ENCODE data around the gene IGF1R. TPM values are rescaled to one million over a fixed set of nuclear protein-coding genes. Genes with fewer than 3 reads are reported as not detected.

The IGF1R gene
- total RNA-seq, 1 donor from 2014 or later = 62.7 TPM

- no peak for DNase-seq (ENCODE audit: low read depth)
- no peak for TF ChIP-seq CTCF (IDR thresholded peaks at IDR 0.05; ENCODE audit: insufficient read depth, low read length, poor library complexity, severe bottlenecking)
- H3K4me3 ChIP-seq (ENCODE audit: low read depth, low read length) = no peak overlapping the region
Measured at GRCh38 chr15:98760112-98760826, 111.9 kb downstream of the IGF1R start.

DNA sequence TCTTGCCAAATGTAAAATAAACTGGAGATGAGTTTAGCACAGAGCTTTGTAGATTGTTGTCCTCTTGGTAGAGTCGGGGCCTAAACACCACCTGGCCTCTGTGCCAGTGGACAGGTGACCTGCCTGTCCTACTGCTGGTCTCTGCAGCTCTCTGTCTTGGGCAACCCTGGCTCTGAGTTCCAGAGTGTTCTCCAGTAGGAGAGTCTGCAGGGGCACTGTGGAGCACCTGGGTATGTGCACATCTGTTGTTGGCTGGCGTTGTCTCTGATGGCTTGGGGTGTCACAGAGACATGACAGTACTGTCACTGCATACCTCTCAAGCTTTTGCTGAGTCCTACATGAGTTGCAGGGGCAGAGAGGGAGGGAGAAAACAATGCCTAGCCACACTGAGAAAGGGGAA is 112.6 kb downstream of the IGF1R start:
- H3K27me3 ChIP-seq (ENCODE audit: control insufficient read depth, insufficient read depth, low read length) = no peaks in the 10 kb centered on the region
- H3K4me3 ChIP-seq (ENCODE audit: low read depth, low read length) = no peak overlapping the region
- TF ChIP-seq CTCF (IDR thresholded peaks at IDR 0.05; ENCODE audit: insufficient read depth, low read length, poor library complexity, severe bottlenecking) = no peak
- no peaks in the 10 kb centered on the region for H3K36me3 ChIP-seq (ENCODE audit: control insufficient read depth, insufficient read depth, low read length)
- no peak for DNase-seq (ENCODE audit: low read depth)

More at GRCh38 chr15:98760112-98760826, 111.9 kb downstream of the IGF1R start:
- H3K36me3 ChIP-seq (ENCODE audit: control insufficient read depth, insufficient read depth, low read length) = no peaks in the 10 kb centered on the region
- H3K27me3 ChIP-seq (ENCODE audit: control insufficient read depth, insufficient read depth, low read length) = no peaks in the 10 kb centered on the region

GRCh38 chr15:98763179-98763578 is 114.8 kb downstream of the IGF1R start:
- Histone ChIP-seq H3K4me3 (ENCODE audit: low read depth, low read length) (no peak overlapping the region), H3K36me3 (ENCODE audit: control insufficient read depth, insufficient read depth, low read length) (no peaks in the 10 kb centered on the region), H3K27me3 (ENCODE audit: control insufficient read depth, insufficient read depth, low read length) (no peaks in the 10 kb centered on the region)
- no peak for DNase-seq (ENCODE audit: low read depth)
- no peak for TF ChIP-seq CTCF (IDR thresholded peaks at IDR 0.05; ENCODE audit: insufficient read depth, low read length, poor library complexity, severe bottlenecking)

GRCh38 chr15:98764291-98764690 is 116.0 kb downstream of the IGF1R start:
- Histone ChIP-seq H3K27me3 (ENCODE audit: control insufficient read depth, insufficient read depth, low read length) (no peaks in the 10 kb centered on the region), H3K4me3 (ENCODE audit: low read depth, low read length) (no peak overlapping the region), H3K36me3 (ENCODE audit: control insufficient read depth, insufficient read depth, low read length) (no peaks in the 10 kb centered on the region)
- DNase-seq (ENCODE audit: low read depth) = no peak
- no peak for TF ChIP-seq CTCF (IDR thresholded peaks at IDR 0.05; ENCODE audit: insufficient read depth, low read length, poor library complexity, severe bottlenecking)

DNA sequence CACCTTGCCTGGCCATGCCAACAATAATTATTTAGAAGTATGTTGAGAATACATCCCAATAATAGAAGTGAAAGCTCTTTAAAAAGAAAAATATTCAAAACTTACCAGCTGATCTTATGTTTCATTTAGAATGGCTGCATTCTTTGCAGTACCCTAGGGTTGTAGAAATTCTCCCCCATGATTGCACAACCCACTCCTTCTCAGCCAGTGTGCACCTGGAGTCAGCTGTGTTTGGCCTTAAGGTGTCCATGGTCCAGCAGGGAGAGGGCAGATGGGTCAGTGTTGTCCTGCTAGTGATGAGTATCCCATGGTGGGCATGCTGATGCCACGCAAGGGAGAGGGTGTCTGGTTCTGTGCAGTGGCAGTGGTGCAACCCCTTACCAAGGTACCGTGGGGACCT is 117.3 kb downstream of the IGF1R start:
- no peaks in the 10 kb centered on the region for H3K27me3 ChIP-seq (ENCODE audit: control insufficient read depth, insufficient read depth, low read length)
- DNase-seq (ENCODE audit: low read depth) = no peak
- H3K4me3 ChIP-seq (ENCODE audit: low read depth, low read length) = no peak overlapping the region
- no peaks in the 10 kb centered on the region for H3K36me3 ChIP-seq (ENCODE audit: control insufficient read depth, insufficient read depth, low read length)
- TF ChIP-seq CTCF (IDR thresholded peaks at IDR 0.05; ENCODE audit: insufficient read depth, low read length, poor library complexity, severe bottlenecking) = no peak

DNA sequence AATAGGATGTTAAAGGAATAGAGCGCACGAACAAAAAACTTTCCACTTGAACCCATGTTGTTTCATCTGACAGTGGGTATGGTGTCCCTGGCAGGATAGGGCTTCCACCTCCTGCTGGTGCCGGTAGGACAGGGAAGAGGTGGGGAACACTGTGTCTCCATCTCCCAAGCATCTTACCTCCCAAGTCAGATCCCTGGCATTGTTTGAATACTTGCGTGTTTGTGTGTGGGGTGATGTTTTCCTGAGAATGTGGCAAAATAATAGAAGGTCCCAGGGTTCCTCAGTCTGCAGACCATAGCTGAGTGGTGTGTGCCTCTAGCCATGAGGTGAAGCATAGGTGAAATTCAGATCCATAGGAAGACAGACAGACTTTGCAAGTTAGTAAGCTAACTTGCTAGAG is 119.4 kb downstream of the IGF1R start:
- Histone ChIP-seq H3K36me3 (ENCODE audit: control insufficient read depth, insufficient read depth, low read length) (no peaks in the 10 kb centered on the region), H3K27me3 (ENCODE audit: control insufficient read depth, insufficient read depth, low read length) (no peaks in the 10 kb centered on the region), H3K4me3 (ENCODE audit: low read depth, low read length) (no peak overlapping the region)
- TF ChIP-seq CTCF (IDR thresholded peaks at IDR 0.05; ENCODE audit: insufficient read depth, low read length, poor library complexity, severe bottlenecking) = no peak
- DNase-seq (ENCODE audit: low read depth) = no peak
